C4-2B (cell line): Measurements from ENCODE around the gene RASGEF1C.

Experiments
- ZFX ChIP-seq: fragments of 450-650 bp; IDR thresholded peaks from 2 replicates; pipeline ENCODE4 v1.6.1; 2017
- TF ChIP-seq, protein P1 (sequence below): fragments of 450-650 bp; conservative IDR thresholded peaks from 2 replicates; pipeline ENCODE4 v1.5.1; 2017; ENCODE audit warnings: mild to moderate bottlenecking

- TF ChIP-seq, protein P1, sequence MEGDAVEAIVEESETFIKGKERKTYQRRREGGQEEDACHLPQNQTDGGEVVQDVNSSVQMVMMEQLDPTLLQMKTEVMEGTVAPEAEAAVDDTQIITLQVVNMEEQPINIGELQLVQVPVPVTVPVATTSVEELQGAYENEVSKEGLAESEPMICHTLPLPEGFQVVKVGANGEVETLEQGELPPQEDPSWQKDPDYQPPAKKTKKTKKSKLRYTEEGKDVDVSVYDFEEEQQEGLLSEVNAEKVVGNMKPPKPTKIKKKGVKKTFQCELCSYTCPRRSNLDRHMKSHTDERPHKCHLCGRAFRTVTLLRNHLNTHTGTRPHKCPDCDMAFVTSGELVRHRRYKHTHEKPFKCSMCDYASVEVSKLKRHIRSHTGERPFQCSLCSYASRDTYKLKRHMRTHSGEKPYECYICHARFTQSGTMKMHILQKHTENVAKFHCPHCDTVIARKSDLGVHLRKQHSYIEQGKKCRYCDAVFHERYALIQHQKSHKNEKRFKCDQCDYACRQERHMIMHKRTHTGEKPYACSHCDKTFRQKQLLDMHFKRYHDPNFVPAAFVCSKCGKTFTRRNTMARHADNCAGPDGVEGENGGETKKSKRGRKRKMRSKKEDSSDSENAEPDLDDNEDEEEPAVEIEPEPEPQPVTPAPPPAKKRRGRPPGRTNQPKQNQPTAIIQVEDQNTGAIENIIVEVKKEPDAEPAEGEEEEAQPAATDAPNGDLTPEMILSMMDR: no peak
- no peak for TF ChIP-seq ZFX
Observed at GRCh38 chr5:180153991-180154390, 55.0 kb downstream of the RASGEF1C start.
